ENCODE results near the gene PCDHB3.

- no peak for TF ChIP-seq ZNF558 (tag by site-specific recombination; IDR thresholded peaks at IDR 0.05)
- TF ChIP-seq KLF10 (tag by site-specific recombination; IDR thresholded peaks at IDR 0.05): no peak
- TF ChIP-seq ZNF221 (tag by site-specific recombination; IDR thresholded peaks at IDR 0.05; ENCODE audit: borderline replicate concordance): no peak
- TF ChIP-seq, protein P1, sequence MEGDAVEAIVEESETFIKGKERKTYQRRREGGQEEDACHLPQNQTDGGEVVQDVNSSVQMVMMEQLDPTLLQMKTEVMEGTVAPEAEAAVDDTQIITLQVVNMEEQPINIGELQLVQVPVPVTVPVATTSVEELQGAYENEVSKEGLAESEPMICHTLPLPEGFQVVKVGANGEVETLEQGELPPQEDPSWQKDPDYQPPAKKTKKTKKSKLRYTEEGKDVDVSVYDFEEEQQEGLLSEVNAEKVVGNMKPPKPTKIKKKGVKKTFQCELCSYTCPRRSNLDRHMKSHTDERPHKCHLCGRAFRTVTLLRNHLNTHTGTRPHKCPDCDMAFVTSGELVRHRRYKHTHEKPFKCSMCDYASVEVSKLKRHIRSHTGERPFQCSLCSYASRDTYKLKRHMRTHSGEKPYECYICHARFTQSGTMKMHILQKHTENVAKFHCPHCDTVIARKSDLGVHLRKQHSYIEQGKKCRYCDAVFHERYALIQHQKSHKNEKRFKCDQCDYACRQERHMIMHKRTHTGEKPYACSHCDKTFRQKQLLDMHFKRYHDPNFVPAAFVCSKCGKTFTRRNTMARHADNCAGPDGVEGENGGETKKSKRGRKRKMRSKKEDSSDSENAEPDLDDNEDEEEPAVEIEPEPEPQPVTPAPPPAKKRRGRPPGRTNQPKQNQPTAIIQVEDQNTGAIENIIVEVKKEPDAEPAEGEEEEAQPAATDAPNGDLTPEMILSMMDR (tag by site-specific recombination; IDR thresholded peaks at IDR 0.05): no peak
- TF ChIP-seq ZNF48 (tag by site-specific recombination; IDR thresholded peaks at IDR 0.05): no peak
- TF ChIP-seq BCL11A (tag by site-specific recombination; IDR thresholded peaks at IDR 0.05; ENCODE audit: low read depth): no peak
- no peak for TF ChIP-seq ZNF292 (tag by site-specific recombination; IDR thresholded peaks at IDR 0.05; ENCODE audit: borderline replicate concordance, low read depth)
- TF ChIP-seq ATF2 (tag by site-specific recombination; IDR thresholded peaks at IDR 0.05; ENCODE audit: low read depth): no peak
- no peak for TF ChIP-seq TRIM28 (IDR thresholded peaks at IDR 0.05; ENCODE audit: borderline replicate concordance, low read length)
- TF ChIP-seq ZNF394 (tag by site-specific recombination; IDR thresholded peaks at IDR 0.05; ENCODE audit: borderline replicate concordance): no peak
These were observed 50.1 kb downstream of the PCDHB3 start for GRCh38 chr5:141150224-141150992.

All from HEK293 (cell line).